DOHH2 (cell line): ENCODE measurements around the gene LSP1.

Source experiments
- H3F3A ChIP-seq: fragments of 200-600 bp; sonication (generic), shearing (Covaris generic); 2 replicates; pipeline ENCODE4 v1.6.0; 2016; ENCODE audit warnings: antibody characterized with exemption, mild to moderate bottlenecking; ENCODE audit not compliant: control insufficient read depth, insufficient read depth
- H3K27ac ChIP-seq: fragments of 200-600 bp; sonication (generic); 2 replicates; pipeline ENCODE4 v1.5.1; 2014; ENCODE audit warnings: low read depth, mild to moderate bottlenecking, low read length, moderate library complexity
- H3K27me3 ChIP-seq: fragments of 200-600 bp; sonication (generic); 2 replicates; pipeline ENCODE4 v1.6.1; 2014; ENCODE audit warnings: mild to moderate bottlenecking, low read length, mixed read lengths; ENCODE audit not compliant: control insufficient read depth
- H3K36me3 ChIP-seq: fragments of 200-600 bp; sonication (generic); 2 replicates; pipeline ENCODE4 v1.6.1; 2014; ENCODE audit warnings: mild to moderate bottlenecking, low read length, moderate library complexity, mixed read lengths; ENCODE audit not compliant: control insufficient read depth
- H3K4me1 ChIP-seq: fragments of 200-600 bp; sonication (generic); 2 replicates; pipeline ENCODE4 v1.6.1; 2014; ENCODE audit warnings: mild to moderate bottlenecking, low read length, mixed read lengths; ENCODE audit not compliant: control insufficient read depth
- H3K4me2 ChIP-seq: fragments of 200-600 bp; sonication (generic); 2 replicates; pipeline ENCODE4 v1.6.0; 2014; ENCODE audit warnings: mild to moderate bottlenecking, low read length, moderate library complexity
- H3K4me3 ChIP-seq: fragments of 200-600 bp; sonication (generic); 2 replicates; pipeline ENCODE4 v1.5.1; 2014; ENCODE audit warnings: mild to moderate bottlenecking, low read length, mixed read lengths
- H3K79me2 ChIP-seq: fragments of 200-600 bp; sonication (generic); 2 replicates; pipeline ENCODE4 v1.6.1; 2014; ENCODE audit warnings: mild to moderate bottlenecking, low read length, mixed read lengths; ENCODE audit not compliant: control insufficient read depth
- H3K9me2 ChIP-seq: fragments of 200-600 bp; sonication (generic); replicated peaks from 2 replicates; pipeline ENCODE4 v1.6.1; 2014; ENCODE audit warnings: mild to moderate bottlenecking, low read length, mixed read lengths; ENCODE audit not compliant: control insufficient read depth
- H3K9me3 ChIP-seq: fragments of 200-600 bp; sonication (generic); 2 replicates; pipeline ENCODE4 v1.6.1; 2014; ENCODE audit warnings: antibody characterized with exemption, low read length, mixed read lengths; ENCODE audit not compliant: control insufficient read depth, insufficient read depth
- H4K20me1 ChIP-seq: fragments of 200-600 bp; sonication (generic); 2 replicates; pipeline ENCODE4 v1.6.0; 2014; ENCODE audit warnings: low read depth, mild to moderate bottlenecking, antibody characterized with exemption, low read length, moderate library complexity; ENCODE audit not compliant: control insufficient read depth, insufficient read depth
- EZH2phosphoT487 ChIP-seq: fragments of 200-600 bp; sonication (generic); IDR thresholded peaks from 2 replicates; pipeline ENCODE4 v1.6.1; 2017; ENCODE audit warnings: borderline replicate concordance, mild to moderate bottlenecking, antibody characterized with exemption, low read length, moderate library complexity, mixed read lengths
- TF ChIP-seq, protein P1 (sequence below): fragments of 200-600 bp; sonication (generic); IDR thresholded peaks from one replicate; pipeline ENCODE4 v1.5.1; 2014; ENCODE audit warnings: antibody characterized with exemption, mild to moderate bottlenecking, low read depth, low read length; ENCODE audit not compliant: poor library complexity, severe bottlenecking

Gene LSP1

DNA sequence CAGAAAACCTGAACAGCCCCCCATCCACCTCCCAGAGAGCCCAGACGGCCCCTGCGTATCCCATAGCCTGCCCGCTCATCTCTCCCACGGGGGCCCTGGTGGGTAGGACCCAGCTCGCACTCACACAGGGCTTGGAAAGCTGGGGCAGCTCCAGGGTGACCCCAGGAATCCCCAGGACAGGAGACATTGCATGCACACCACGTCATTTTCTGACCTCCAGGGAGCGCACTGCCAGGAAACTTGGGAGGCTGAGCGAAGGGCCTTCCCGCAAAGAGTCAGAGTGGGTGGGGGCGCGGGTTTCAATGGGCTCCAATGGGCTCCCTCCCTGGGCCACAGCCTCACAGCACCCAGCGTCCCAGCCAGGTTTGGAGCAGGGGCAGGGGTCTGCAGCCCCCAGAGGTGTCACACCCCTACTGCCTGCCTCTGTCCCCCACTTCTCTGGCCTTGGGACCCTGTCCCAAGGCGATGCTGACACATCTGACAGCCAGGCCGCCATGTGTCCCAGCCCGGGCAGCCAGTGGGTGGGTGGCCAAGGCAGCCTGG lies 26.3 kb upstream of the LSP1 start:
- H3K27me3 ChIP-seq: peaks cover 6% of the 10 kb centered on the region
- no peaks in the 10 kb centered on the region for H3K36me3 ChIP-seq
- no peaks in the 10 kb centered on the region for H3F3A ChIP-seq
- H3K4me1 ChIP-seq: no peaks in the 10 kb centered on the region
- TF ChIP-seq, protein P1, sequence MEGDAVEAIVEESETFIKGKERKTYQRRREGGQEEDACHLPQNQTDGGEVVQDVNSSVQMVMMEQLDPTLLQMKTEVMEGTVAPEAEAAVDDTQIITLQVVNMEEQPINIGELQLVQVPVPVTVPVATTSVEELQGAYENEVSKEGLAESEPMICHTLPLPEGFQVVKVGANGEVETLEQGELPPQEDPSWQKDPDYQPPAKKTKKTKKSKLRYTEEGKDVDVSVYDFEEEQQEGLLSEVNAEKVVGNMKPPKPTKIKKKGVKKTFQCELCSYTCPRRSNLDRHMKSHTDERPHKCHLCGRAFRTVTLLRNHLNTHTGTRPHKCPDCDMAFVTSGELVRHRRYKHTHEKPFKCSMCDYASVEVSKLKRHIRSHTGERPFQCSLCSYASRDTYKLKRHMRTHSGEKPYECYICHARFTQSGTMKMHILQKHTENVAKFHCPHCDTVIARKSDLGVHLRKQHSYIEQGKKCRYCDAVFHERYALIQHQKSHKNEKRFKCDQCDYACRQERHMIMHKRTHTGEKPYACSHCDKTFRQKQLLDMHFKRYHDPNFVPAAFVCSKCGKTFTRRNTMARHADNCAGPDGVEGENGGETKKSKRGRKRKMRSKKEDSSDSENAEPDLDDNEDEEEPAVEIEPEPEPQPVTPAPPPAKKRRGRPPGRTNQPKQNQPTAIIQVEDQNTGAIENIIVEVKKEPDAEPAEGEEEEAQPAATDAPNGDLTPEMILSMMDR: no peak
- TF ChIP-seq EZH2phosphoT487: no peak
- no peaks in the 10 kb centered on the region for H3K9me3 ChIP-seq
- H3K4me3 ChIP-seq: no peak overlapping the region
- H3K4me2 ChIP-seq: no peak overlapping the region
- no peak overlapping the region for H3K27ac ChIP-seq
- H4K20me1 ChIP-seq: no peaks in the 10 kb centered on the region
- no peaks in the 10 kb centered on the region for H3K9me2 ChIP-seq
- no peaks in the 10 kb centered on the region for H3K79me2 ChIP-seq

DNA sequence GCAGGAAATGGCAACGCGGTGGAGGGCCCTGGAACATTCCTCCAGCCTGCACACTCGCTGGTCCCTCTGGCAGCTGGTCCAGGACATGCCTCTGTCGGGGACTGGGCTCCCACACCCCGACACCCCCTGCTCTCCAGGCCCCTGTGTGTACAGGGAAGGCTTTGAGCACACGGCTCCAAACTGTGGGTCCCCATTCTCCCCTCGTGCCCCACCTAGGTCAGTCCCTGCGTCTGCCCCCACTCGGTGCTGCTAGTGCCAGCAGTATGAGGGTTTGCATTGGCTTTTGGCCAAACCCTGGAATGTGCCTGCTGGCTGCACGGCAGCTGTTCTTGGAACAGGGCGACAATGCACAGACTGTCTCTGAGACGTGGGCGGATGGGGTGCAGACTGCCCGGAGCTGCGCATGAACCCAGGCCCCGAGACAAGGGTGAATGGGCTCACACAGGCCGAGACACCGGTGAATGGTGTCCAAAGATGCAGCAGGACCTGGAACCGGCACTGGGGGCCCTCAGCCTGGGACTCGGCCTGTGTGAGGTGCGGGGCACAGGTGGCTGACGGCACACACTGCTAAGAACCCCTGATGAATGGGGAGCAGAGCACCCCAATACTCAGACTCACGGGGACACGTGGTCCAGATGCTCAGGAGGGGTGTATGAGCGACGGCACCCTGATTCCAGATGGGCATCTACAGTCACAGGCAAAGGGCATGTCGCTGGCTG lies 25.6 kb upstream of the LSP1 start:
- no peaks in the 10 kb centered on the region for H3K9me3 ChIP-seq
- no peak overlapping the region for H3K4me3 ChIP-seq
- no peaks in the 10 kb centered on the region for H3K4me1 ChIP-seq
- H3K9me2 ChIP-seq: no peaks in the 10 kb centered on the region
- TF ChIP-seq EZH2phosphoT487: no peak
- TF ChIP-seq, protein P1: no peak
- H3K79me2 ChIP-seq: no peaks in the 10 kb centered on the region
- H4K20me1 ChIP-seq: no peaks in the 10 kb centered on the region
- peaks cover 11% of the 10 kb centered on the region for H3K27me3 ChIP-seq
- no peak overlapping the region for H3K27ac ChIP-seq
- no peaks in the 10 kb centered on the region for H3F3A ChIP-seq
- no peak overlapping the region for H3K4me2 ChIP-seq
- H3K36me3 ChIP-seq: no peaks in the 10 kb centered on the region

DNA sequence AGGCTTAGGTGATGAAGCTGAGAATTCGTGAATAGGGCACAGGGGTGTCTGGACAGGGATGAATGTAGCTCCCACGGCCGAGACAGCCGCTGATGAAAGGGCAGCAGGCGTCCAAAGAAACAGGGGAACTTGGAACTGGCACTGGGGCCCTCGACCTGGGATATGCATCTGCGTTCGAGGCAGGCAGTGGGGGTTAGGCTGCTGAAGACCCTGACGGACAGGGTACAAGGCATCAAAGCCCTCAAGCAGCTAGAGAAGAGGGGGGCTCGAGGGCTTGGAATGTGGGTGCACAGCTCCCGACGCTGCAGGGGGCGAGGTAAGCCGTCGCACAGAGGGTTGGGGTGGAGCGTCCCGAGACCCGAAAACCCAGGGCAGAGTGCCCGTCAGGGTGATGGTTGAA lies 25.0 kb upstream of the LSP1 start:
- H3K36me3 ChIP-seq: no peaks in the 10 kb centered on the region
- no peak overlapping the region for H3K4me2 ChIP-seq
- no peaks in the 10 kb centered on the region for H3F3A ChIP-seq
- H4K20me1 ChIP-seq: no peaks in the 10 kb centered on the region
- no peaks in the 10 kb centered on the region for H3K9me3 ChIP-seq
- no peak overlapping the region for H3K27ac ChIP-seq
- H3K4me3 ChIP-seq: no peak overlapping the region
- H3K4me1 ChIP-seq: no peaks in the 10 kb centered on the region
- TF ChIP-seq EZH2phosphoT487: no peak
- TF ChIP-seq, protein P1: no peak
- no peaks in the 10 kb centered on the region for H3K79me2 ChIP-seq
- H3K27me3 ChIP-seq: peaks cover 14% of the 10 kb centered on the region
- no peaks in the 10 kb centered on the region for H3K9me2 ChIP-seq
